Spinal cord (tissue), 10 donors: ENCODE data around the gene PDE1A. TPM values are rescaled to one million over a fixed set of nuclear protein-coding genes. Genes with fewer than 3 reads are reported as not detected.

Source experiments
- DNase-seq, 6 donors: peaks; one replicate each; pipeline versions ENCODE4 v3.0.0 to v3.0.0-alpha.2; 2013 to 2015; ENCODE audit warnings: low spot score in 6 of 6, low read depth in 4 of 6
- H3K27ac ChIP-seq: one replicate; pipeline ENCODE4 v1.5.1; 2013; ENCODE audit warnings: low read depth, low read length, control low read depth
- H3K27me3 ChIP-seq: one replicate; pipeline ENCODE4 v1.6.1; 2013; ENCODE audit warnings: low read length; ENCODE audit not compliant: control insufficient read depth, insufficient read depth
- H3K36me3 ChIP-seq: one replicate; pipeline ENCODE4 v1.6.1; 2013; ENCODE audit warnings: low read length; ENCODE audit not compliant: control insufficient read depth, insufficient read depth
- H3K4me1 ChIP-seq: one replicate; pipeline ENCODE4 v1.6.1; 2013; ENCODE audit warnings: low read length; ENCODE audit not compliant: control insufficient read depth, insufficient read depth
- H3K4me3 ChIP-seq: one replicate; pipeline ENCODE4 v1.5.1; 2013; ENCODE audit warnings: low read depth, low read length, control low read depth
- H3K9me3 ChIP-seq: one replicate; pipeline ENCODE4 v1.6.1; 2013; ENCODE audit warnings: low read length; ENCODE audit not compliant: control insufficient read depth, insufficient read depth
- WGBS: methylation state at CpG from one replicate; pipeline ENCODE4 v1.1.5; 2013; ENCODE audit warnings: missing lambda C conversion rate; ENCODE audit not compliant: insufficient coverage; 5-methylcytosine and 5-hydroxymethylcytosine counted together
- polyA plus RNA-seq, 2 donors: library from polyadenylated mRNA; unstranded; fragments of 120-200 nt; gene quantifications; one replicate each; pipeline ENCODE4 v1.2.1, GENCODE V29; 2013; ENCODE audit not compliant: insufficient read length in 2 of 2
- total RNA-seq, 2 donors: library from RNA; depleted of rRNA in 1 of 2; stranded (reverse); fragments of 120-200 nt in 1 of 2; fragments of >200 nt in 1 of 2; gene quantifications; one replicate each; pipeline versions ENCODE4 v1.2.3 to v1.2.4, GENCODE V29; 2013 to 2014
- donor health status: healthy.

The PDE1A gene
- total and polyA plus RNA-seq, 4 donors: 8.7 to 73.8 (median 23.3) TPM

- H3K9me3 ChIP-seq: peaks cover 4% of the 10 kb centered on the region
Measured at GRCh38 chr2:182384860-182385259, 42.0 kb downstream of the PDE1A start.

GRCh38 chr2:182381225-182381624, 45.6 kb downstream of the PDE1A start:
- WGBS: 88% methylated on average over 7 of the region's 8 CpGs
- H3K9me3 ChIP-seq: peaks cover 6% of the 10 kb centered on the region
- H3K27me3 ChIP-seq: no peaks in the 10 kb centered on the region
- no peaks in the 10 kb centered on the region for H3K36me3 ChIP-seq
- no peak overlapping the region for H3K27ac ChIP-seq
- no peak overlapping the region for H3K4me3 ChIP-seq
- DNase-seq: peak in 2 of 6 donors; percentile 13 to 49
- H3K4me1 ChIP-seq: no peaks in the 10 kb centered on the region

More at GRCh38 chr2:182384860-182385259, 42.0 kb downstream of the PDE1A start:
- H3K4me3 ChIP-seq: no peak overlapping the region
- H3K36me3 ChIP-seq: no peaks in the 10 kb centered on the region
- no peak overlapping the region for H3K27ac ChIP-seq
- H3K4me1 ChIP-seq: no peaks in the 10 kb centered on the region
- H3K27me3 ChIP-seq: no peaks in the 10 kb centered on the region
- DNase-seq: no peak

GRCh38 chr2:182379241-182379640, 47.6 kb downstream of the PDE1A start:
- no peaks in the 10 kb centered on the region for H3K27me3 ChIP-seq
- H3K9me3 ChIP-seq: peaks cover 5% of the 10 kb centered on the region
- H3K36me3 ChIP-seq: no peaks in the 10 kb centered on the region
- peak overlapping the region; percentile 25 for H3K27ac ChIP-seq
- WGBS: no CpG with 5 or more reads among the region's 1 CpG
- peak; percentile 19 to 93 (median 34) for DNase-seq
- no peak overlapping the region for H3K4me3 ChIP-seq
- H3K4me1 ChIP-seq: no peaks in the 10 kb centered on the region

- no peaks in the 10 kb centered on the region for H3K4me1 ChIP-seq
- H3K9me3 ChIP-seq: peaks cover 5% of the 10 kb centered on the region
- H3K27ac ChIP-seq: peak overlapping the region; percentile 25
- DNase-seq: no peak
- H3K36me3 ChIP-seq: no peaks in the 10 kb centered on the region
- no peaks in the 10 kb centered on the region for H3K27me3 ChIP-seq
- no peak overlapping the region for H3K4me3 ChIP-seq
- no CpG with 5 or more reads among the region's 2 CpGs for WGBS
Measured at GRCh38 chr2:182378759-182379158, 48.1 kb downstream of the PDE1A start.

- no peaks in the 10 kb centered on the region for H3K4me1 ChIP-seq
- DNase-seq: no peak
- no peaks in the 10 kb centered on the region for H3K27me3 ChIP-seq
- no peak overlapping the region for H3K4me3 ChIP-seq
- no peaks in the 10 kb centered on the region for H3K36me3 ChIP-seq
- H3K27ac ChIP-seq: no peak overlapping the region
- peaks cover 5% of the 10 kb centered on the region for H3K9me3 ChIP-seq
- no CpG with 5 or more reads among the region's 1 CpG for WGBS
Measured at GRCh38 chr2:182377467-182377866, 49.4 kb downstream of the PDE1A start.

DNA sequence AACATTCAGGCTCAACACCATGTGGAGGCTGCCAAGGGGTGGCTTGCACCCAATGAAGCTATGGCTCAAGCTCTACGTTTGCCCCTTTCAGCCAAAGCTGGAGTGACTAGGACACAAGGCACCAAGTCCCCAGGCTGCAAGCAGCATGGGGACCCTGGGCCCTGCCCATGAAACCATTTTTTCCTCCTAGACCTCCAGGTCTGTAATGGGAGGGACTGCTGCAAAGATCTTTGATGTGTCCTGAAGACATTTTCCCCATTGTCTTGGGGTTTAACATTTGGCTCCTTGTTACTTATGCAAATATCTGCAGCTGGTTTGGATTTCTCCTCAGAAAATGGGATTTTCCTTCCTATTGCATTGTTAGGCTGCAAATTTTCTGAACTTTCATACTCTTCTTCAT, 51.0 kb downstream of the PDE1A start:
- no peak overlapping the region for H3K4me3 ChIP-seq
- no peaks in the 10 kb centered on the region for H3K36me3 ChIP-seq
- H3K27ac ChIP-seq: no peak overlapping the region
- DNase-seq: no peak
- 75% methylated on average over 1 of the region's 1 CpG for WGBS
- H3K9me3 ChIP-seq: peaks cover 5% of the 10 kb centered on the region
- H3K27me3 ChIP-seq: no peaks in the 10 kb centered on the region
- H3K4me1 ChIP-seq: no peaks in the 10 kb centered on the region

GRCh38 chr2:182372661-182373060, 54.2 kb downstream of the PDE1A start:
- H3K9me3 ChIP-seq: peaks cover 5% of the 10 kb centered on the region
- 83% methylated on average over 1 of the region's 2 CpGs for WGBS
- no peak for DNase-seq
- H3K36me3 ChIP-seq: no peaks in the 10 kb centered on the region
- H3K27me3 ChIP-seq: no peaks in the 10 kb centered on the region
- no peak overlapping the region for H3K27ac ChIP-seq
- no peak overlapping the region for H3K4me3 ChIP-seq
- H3K4me1 ChIP-seq: no peaks in the 10 kb centered on the region

DNA sequence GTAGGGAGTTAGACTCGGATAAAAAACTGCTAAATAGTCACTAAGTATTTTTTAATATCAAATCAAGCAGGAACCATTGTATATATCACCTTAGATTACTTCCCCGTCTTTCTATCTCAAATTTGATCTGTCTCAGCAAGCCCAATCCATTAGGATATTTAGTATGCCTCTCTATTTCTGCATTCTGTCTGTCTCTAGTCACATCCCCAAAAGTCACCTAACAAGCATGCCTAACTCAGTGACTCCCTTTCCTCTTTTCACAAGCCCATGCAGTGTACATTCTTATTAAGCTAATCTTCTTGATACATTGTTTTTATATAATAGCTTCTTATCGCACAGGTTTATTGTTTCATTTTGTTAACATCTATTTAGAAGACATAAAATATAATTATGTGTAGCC, 57.8 kb downstream of the PDE1A start:
- Histone ChIP-seq H3K4me1 (no peaks in the 10 kb centered on the region), H3K4me3 (no peak overlapping the region), H3K27me3 (no peaks in the 10 kb centered on the region), H3K9me3 (no peaks in the 10 kb centered on the region), H3K36me3 (no peaks in the 10 kb centered on the region), H3K27ac (no peak overlapping the region)
- DNase-seq: no peak
- WGBS: 100% methylated on average over 1 of the region's 3 CpGs

- H3K4me3 ChIP-seq: no peak overlapping the region
- DNase-seq: no peak
- H3K4me1 ChIP-seq: no peaks in the 10 kb centered on the region
Measured at GRCh38 chr2:182368446-182368845, 58.4 kb downstream of the PDE1A start.

DNA sequence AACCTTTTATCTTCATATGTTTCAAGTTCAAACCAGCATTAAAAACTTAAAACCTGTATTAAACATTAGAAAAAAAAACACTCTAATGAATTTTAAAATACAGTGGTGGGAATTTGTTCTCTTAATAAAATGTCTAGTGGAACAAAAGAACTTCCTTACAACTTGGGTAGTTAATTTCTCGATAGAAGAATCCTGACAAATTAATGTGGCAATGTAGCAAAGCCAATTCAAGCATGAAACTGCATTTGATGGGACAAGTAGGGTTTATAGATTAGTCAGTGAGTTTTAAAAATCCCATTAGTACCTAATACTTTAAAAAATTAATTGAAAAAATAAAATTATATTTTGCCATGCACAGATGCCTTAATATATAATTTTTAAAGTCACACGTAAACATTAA, 59.4 kb downstream of the PDE1A start:
- WGBS: no CpG with 5 or more reads among the region's 2 CpGs
- Histone ChIP-seq H3K36me3 (no peaks in the 10 kb centered on the region), H3K4me1 (no peaks in the 10 kb centered on the region), H3K4me3 (no peak overlapping the region), H3K27ac (no peak overlapping the region), H3K9me3 (no peaks in the 10 kb centered on the region), H3K27me3 (no peaks in the 10 kb centered on the region)
- no peak for DNase-seq

More at GRCh38 chr2:182368446-182368845, 58.4 kb downstream of the PDE1A start:
- Histone ChIP-seq H3K36me3 (no peaks in the 10 kb centered on the region), H3K9me3 (no peaks in the 10 kb centered on the region), H3K27ac (no peak overlapping the region), H3K27me3 (no peaks in the 10 kb centered on the region)
